OCI-LY1 (cell line): ENCODE measurements around the gene CMTR1.

Source experiments
- CTCF ChIP-seq: fragments of 200-600 bp; sonication (generic), shearing (Covaris generic); IDR thresholded peaks from 2 replicates; pipeline ENCODE4 v1.5.1; 2017; ENCODE audit warnings: mild to moderate bottlenecking, antibody characterized with exemption, low read length, moderate library complexity, mixed read lengths
- EZH2 ChIP-seq: fragments of 200-600 bp; sonication (generic), shearing (Covaris generic); IDR thresholded peaks from 2 replicates; pipeline ENCODE4 v1.8.0; 2017; ENCODE audit warnings: borderline replicate concordance, mixed run types, mild to moderate bottlenecking, antibody characterized with exemption, low read length, moderate library complexity, mixed read lengths

GRCh38 chr6:37488476-37488875 lies 55.5 kb downstream of the CMTR1 start:
- TF ChIP-seq CTCF: no peak
- no peak for TF ChIP-seq EZH2
